Cardiac muscle cell (in vitro differentiated cells and primary cell): ENCODE measurements around the gene PCDHA12. TPM values are rescaled to one million over a fixed set of nuclear protein-coding genes. Genes with fewer than 3 reads are reported as not detected.

ENCODE experiments used
- DNase-seq, 2 donors: peaks; one replicate each; pipeline versions ENCODE4 v3.0.0 to v3.0.0-alpha.2; 2010 to 2017; ENCODE audit warnings: low read depth in 1 of 2, low spot score in 1 of 2
- H3K27ac ChIP-seq: fragments of 200-600 bp; sonication (generic); 2 replicates; pipeline ENCODE4 v1.5.1; 2016
- H3K27me3 ChIP-seq: fragments of 200-600 bp; sonication (generic); 2 replicates; pipeline ENCODE4 v1.6.0; 2016; ENCODE audit warnings: control low read depth
- H3K36me3 ChIP-seq: fragments of 200-600 bp; sonication (generic); 2 replicates; pipeline ENCODE4 v1.5.1; 2016; ENCODE audit warnings: control low read depth
- H3K4me1 ChIP-seq: fragments of 200-600 bp; sonication (generic); 2 replicates; pipeline ENCODE4 v1.8.1; 2017; ENCODE audit warnings: low read depth, mild to moderate bottlenecking, mixed run types
- H3K4me3 ChIP-seq: fragments of 200-600 bp; sonication (generic); 2 replicates; pipeline ENCODE4 v1.5.1; 2016; ENCODE audit warnings: mild to moderate bottlenecking
- H3K9me3 ChIP-seq: fragments of 200-600 bp; sonication (generic); 2 replicates; pipeline ENCODE4 v1.5.1; 2017; ENCODE audit warnings: low read depth, mild to moderate bottlenecking, control low read depth
- polyA plus RNA-seq: library from polyadenylated mRNA; unstranded; fragments of >200 nt; fragmentation: Nextera tagmentation; extraction: Ambion mirVana; gene quantifications from 2 replicates; pipeline ENCODE4 v1.2.1, GENCODE V29; 2016
- total RNA-seq: library from RNA; depleted of rRNA; stranded (reverse); fragments of >200 nt; gene quantifications from 2 replicates; pipeline ENCODE4 v1.2.3, GENCODE V29; 2016
- TF ChIP-seq, protein P1 (sequence below): IDR thresholded peaks from 2 replicates; pipeline ENCODE4 v1.5.1; 2012; ENCODE audit warnings: low read depth, mild to moderate bottlenecking, low read length

Gene PCDHA12
- total and polyA plus RNA-seq, 2 experiments from 2014 or later, result 1.7 to 10.5 TPM

DNA sequence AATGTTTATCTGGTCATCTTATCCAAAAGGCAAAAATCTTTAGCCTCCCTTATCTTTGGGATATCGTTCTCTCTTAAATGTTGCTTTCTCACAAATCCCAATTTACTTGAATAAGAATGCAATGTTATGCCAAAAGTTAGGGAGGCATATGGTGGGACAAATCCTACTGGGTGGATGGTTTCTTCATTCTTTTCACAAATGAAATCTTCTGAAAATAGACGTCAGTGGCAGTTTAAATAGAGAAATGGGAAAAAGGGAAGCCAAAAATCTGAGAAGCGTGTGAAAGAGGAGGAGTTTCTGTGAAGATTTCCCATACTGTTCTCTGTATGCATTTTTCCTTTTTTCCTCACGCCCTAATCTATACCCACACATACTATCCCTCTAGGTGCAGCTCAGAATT, 48.5 kb downstream of the PCDHA12 start:
- Histone ChIP-seq H3K27ac (no peak overlapping the region), H3K4me3 (no peak overlapping the region), H3K36me3 (no peaks in the 10 kb centered on the region), H3K9me3 (no peaks in the 10 kb centered on the region), H3K27me3 (peaks cover 16% of the 10 kb centered on the region), H3K4me1 (peaks cover 3% of the 10 kb centered on the region)
- no peak for DNase-seq
- TF ChIP-seq, protein P1, sequence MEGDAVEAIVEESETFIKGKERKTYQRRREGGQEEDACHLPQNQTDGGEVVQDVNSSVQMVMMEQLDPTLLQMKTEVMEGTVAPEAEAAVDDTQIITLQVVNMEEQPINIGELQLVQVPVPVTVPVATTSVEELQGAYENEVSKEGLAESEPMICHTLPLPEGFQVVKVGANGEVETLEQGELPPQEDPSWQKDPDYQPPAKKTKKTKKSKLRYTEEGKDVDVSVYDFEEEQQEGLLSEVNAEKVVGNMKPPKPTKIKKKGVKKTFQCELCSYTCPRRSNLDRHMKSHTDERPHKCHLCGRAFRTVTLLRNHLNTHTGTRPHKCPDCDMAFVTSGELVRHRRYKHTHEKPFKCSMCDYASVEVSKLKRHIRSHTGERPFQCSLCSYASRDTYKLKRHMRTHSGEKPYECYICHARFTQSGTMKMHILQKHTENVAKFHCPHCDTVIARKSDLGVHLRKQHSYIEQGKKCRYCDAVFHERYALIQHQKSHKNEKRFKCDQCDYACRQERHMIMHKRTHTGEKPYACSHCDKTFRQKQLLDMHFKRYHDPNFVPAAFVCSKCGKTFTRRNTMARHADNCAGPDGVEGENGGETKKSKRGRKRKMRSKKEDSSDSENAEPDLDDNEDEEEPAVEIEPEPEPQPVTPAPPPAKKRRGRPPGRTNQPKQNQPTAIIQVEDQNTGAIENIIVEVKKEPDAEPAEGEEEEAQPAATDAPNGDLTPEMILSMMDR, result no peak

- TF ChIP-seq, protein P1, result no peak
- peak in 1 of 2 donors; percentile 77 for DNase-seq
- H3K36me3 ChIP-seq, result no peaks in the 10 kb centered on the region
- peaks cover 3% of the 10 kb centered on the region for H3K4me1 ChIP-seq
- H3K9me3 ChIP-seq, result no peaks in the 10 kb centered on the region
- peak within 1 kb of the TSS; percentile 26 for H3K4me3 ChIP-seq
- H3K27ac ChIP-seq, result no peak within 1 kb of the TSS
- H3K27me3 ChIP-seq, result peaks cover 16% of the 10 kb centered on the region
These were observed 50.8 kb downstream of the PCDHA12 start, which contains the start of gene PCDHAC1 for GRCh38 chr5:140925806-140926442. Gene PCDHAC1, plus strand, starts transcription at chr5:140926299. Its CDS starts 594 bp downstream, at chr5:140926893.

DNA sequence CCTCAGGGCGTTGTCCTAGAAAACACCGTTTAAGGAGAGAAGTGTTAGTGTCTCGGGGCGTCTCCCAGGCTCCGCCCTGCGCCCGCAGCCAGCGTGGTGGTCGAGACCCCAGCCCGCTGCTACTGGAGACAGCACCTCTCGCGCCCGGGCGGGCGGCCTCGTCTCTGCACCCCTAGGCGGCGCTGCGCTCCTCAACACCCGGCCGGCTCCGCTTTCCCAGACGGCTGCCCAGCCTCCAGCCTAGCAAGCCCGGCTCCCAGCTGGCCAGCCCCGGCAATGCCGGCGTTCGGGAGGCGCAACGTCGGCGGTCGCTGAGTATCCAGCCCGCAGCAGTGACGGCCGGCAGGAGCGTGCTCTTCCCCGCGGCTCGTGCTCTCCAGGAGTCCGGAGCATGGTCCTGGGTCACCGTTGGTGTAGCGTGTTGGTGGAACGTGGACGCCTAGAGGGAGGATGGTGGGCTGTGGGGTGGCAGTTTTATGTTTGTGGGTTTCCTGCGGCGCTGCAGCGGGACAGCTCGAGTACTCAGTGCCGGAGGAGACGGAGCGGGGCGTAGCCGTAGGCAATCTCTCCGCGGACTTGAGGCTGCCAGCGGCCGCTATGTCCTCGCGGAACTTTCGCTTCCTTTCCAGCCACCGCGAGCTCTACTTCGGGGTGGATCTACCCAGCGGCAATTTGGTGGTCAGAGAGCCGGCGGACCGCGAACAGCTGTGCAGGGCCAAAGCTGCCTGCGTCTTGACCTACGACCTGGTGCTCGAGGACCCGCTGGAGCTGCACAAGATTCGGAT, 51.5 kb downstream of the PCDHA12 start:
- peaks cover 16% of the 10 kb centered on the region for H3K27me3 ChIP-seq
- H3K4me3 ChIP-seq, result peak overlapping the region; percentile 26
- DNase-seq, result peak; percentile 69 to 96
- H3K36me3 ChIP-seq, result no peaks in the 10 kb centered on the region
- TF ChIP-seq, protein P1, result peak; percentile 64
- H3K27ac ChIP-seq, result no peak overlapping the region
- no peaks in the 10 kb centered on the region for H3K9me3 ChIP-seq
- peaks cover 3% of the 10 kb centered on the region for H3K4me1 ChIP-seq

DNA sequence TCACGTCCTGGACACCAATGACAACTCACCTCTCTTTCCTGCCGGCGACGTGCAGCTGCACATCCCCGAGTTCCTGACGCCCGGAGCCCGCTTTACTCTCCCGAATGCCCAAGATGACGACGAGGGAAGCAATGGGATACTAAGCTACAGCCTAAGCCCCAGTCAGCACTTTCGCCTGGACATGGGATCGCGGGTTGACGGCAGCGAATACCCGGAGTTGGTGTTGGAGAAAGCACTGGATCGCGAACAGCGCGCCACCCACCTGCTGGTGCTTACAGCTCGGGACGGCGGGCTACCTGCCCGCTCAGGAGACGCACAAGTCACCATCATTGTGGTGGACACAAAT, 52.1 kb downstream of the PCDHA12 start:
- Histone ChIP-seq H3K27ac (no peak overlapping the region), H3K36me3 (no peaks in the 10 kb centered on the region), H3K4me1 (peaks cover 3% of the 10 kb centered on the region), H3K4me3 (peak overlapping the region; percentile 26), H3K9me3 (no peaks in the 10 kb centered on the region), H3K27me3 (peaks cover 16% of the 10 kb centered on the region)
- peak in 1 of 2 donors; percentile 10 for DNase-seq
- TF ChIP-seq, protein P1, result no peak

Other genes starting within 250 kb of the PCDHA12 start
- gene CD14, start 242.1 kb upstream of the PCDHA12 start, total RNA-seq, result 1.4 TPM in 1 of 2 replicates, not detected in the other
- gene CD14, start 242.1 kb upstream of the PCDHA12 start, polyA plus RNA-seq, result 0.10 TPM in 1 of 2 replicates, not detected in the other
- 77.1 and 234 TPM in 2 replicates for gene TMCO6, start 235.9 kb upstream of the PCDHA12 start, total RNA-seq
- gene TMCO6, start 235.9 kb upstream of the PCDHA12 start, polyA plus RNA-seq, result 14.2 and 17.2 TPM in 2 replicates
- 65.5 and 113 TPM in 2 replicates for gene NDUFA2, start 227.7 kb upstream of the PCDHA12 start, total RNA-seq
- gene NDUFA2, start 227.7 kb upstream of the PCDHA12 start, polyA plus RNA-seq, result 243 and 273 TPM in 2 replicates
- gene IK, start 227.5 kb upstream of the PCDHA12 start, total RNA-seq, result 80.4 and 104 TPM in 2 replicates
- 119 and 125 TPM in 2 replicates for gene IK, start 227.5 kb upstream of the PCDHA12 start, polyA plus RNA-seq
- 17.2 and 23.8 TPM in 2 replicates for gene WDR55, start 210.4 kb upstream of the PCDHA12 start, total RNA-seq
- 17.7 and 21.1 TPM in 2 replicates for gene WDR55, start 210.4 kb upstream of the PCDHA12 start, polyA plus RNA-seq
- 1.0 and 2.1 TPM in 2 replicates for gene DND1, start 201.7 kb upstream of the PCDHA12 start, total RNA-seq
- 0.86 and 0.94 TPM in 2 replicates for gene DND1, start 201.7 kb upstream of the PCDHA12 start, polyA plus RNA-seq
- gene HARS1, start 183.9 kb upstream of the PCDHA12 start, total RNA-seq, result 43.0 and 50.1 TPM in 2 replicates
- 72.9 and 94.1 TPM in 2 replicates for gene HARS1, start 183.9 kb upstream of the PCDHA12 start, polyA plus RNA-seq
- gene HARS2, start 183.9 kb upstream of the PCDHA12 start, total RNA-seq, result 27.8 and 30.9 TPM in 2 replicates
- 33.6 and 39.9 TPM in 2 replicates for gene HARS2, start 183.9 kb upstream of the PCDHA12 start, polyA plus RNA-seq
- gene ZMAT2, start 174.9 kb upstream of the PCDHA12 start, total RNA-seq, result 30.2 and 47.0 TPM in 2 replicates
- 42.1 and 49.0 TPM in 2 replicates for gene ZMAT2, start 174.9 kb upstream of the PCDHA12 start, polyA plus RNA-seq
- gene PCDHA1, start 89.2 kb upstream of the PCDHA12 start, total RNA-seq, result 0.25 TPM in 1 of 2 replicates, not detected in the other
- gene PCDHA1, start 89.2 kb upstream of the PCDHA12 start, polyA plus RNA-seq, result 0.29 and 0.69 TPM in 2 replicates
- gene PCDHA2, start 80.5 kb upstream of the PCDHA12 start, total RNA-seq, result 4.5 and 5.1 TPM in 2 replicates
- gene PCDHA2, start 80.5 kb upstream of the PCDHA12 start, polyA plus RNA-seq, result 2.7 and 5.3 TPM in 2 replicates
- gene PCDHA3, start 74.3 kb upstream of the PCDHA12 start, total RNA-seq, result 1.1 and 2.3 TPM in 2 replicates
- gene PCDHA3, start 74.3 kb upstream of the PCDHA12 start, polyA plus RNA-seq, result 1.8 and 2.9 TPM in 2 replicates
- gene PCDHA4, start 68.2 kb upstream of the PCDHA12 start, total RNA-seq, result 14.2 and 14.3 TPM in 2 replicates
- 6.1 and 9.1 TPM in 2 replicates for gene PCDHA4, start 68.2 kb upstream of the PCDHA12 start, polyA plus RNA-seq
- gene PCDHA5, start 53.7 kb upstream of the PCDHA12 start, total RNA-seq, result 1.5 and 1.8 TPM in 2 replicates
- 0.09 and 0.53 TPM in 2 replicates for gene PCDHA5, start 53.7 kb upstream of the PCDHA12 start, polyA plus RNA-seq
- gene PCDHA6, start 47.3 kb upstream of the PCDHA12 start, total RNA-seq, result 2.6 and 16.9 TPM in 2 replicates
- 1.3 and 7.7 TPM in 2 replicates for gene PCDHA6, start 47.3 kb upstream of the PCDHA12 start, polyA plus RNA-seq
- 1.2 and 2.7 TPM in 2 replicates for gene PCDHA7, start 41.0 kb upstream of the PCDHA12 start, total RNA-seq
- gene PCDHA7, start 41.0 kb upstream of the PCDHA12 start, polyA plus RNA-seq, result 0.37 TPM in 1 of 2 replicates, not detected in the other
- 1.1 and 1.8 TPM in 2 replicates for gene PCDHA8, start 34.1 kb upstream of the PCDHA12 start, total RNA-seq
- 0.44 and 1.2 TPM in 2 replicates for gene PCDHA8, start 34.1 kb upstream of the PCDHA12 start, polyA plus RNA-seq
- 1.6 and 2.2 TPM in 2 replicates for gene PCDHA9, start 26.9 kb upstream of the PCDHA12 start, total RNA-seq
- 0.70 and 0.72 TPM in 2 replicates for gene PCDHA9, start 26.9 kb upstream of the PCDHA12 start, polyA plus RNA-seq
- 11.3 and 14.4 TPM in 2 replicates for gene PCDHA10, start 19.4 kb upstream of the PCDHA12 start, total RNA-seq
- gene PCDHA10, start 19.4 kb upstream of the PCDHA12 start, polyA plus RNA-seq, result 10.2 and 12.3 TPM in 2 replicates
- gene PCDHA11, start 6.4 kb upstream of the PCDHA12 start, total RNA-seq, result 9.9 and 10.8 TPM in 2 replicates
- 6.1 and 7.5 TPM in 2 replicates for gene PCDHA11, start 6.4 kb upstream of the PCDHA12 start, polyA plus RNA-seq
- gene PCDHA13, start 6.8 kb downstream of the PCDHA12 start, total RNA-seq, result 2.1 and 2.3 TPM in 2 replicates
- gene PCDHA13, start 6.8 kb downstream of the PCDHA12 start, polyA plus RNA-seq, result 0.27 and 0.34 TPM in 2 replicates
- gene PCDHAC1, start 51.0 kb downstream of the PCDHA12 start, total RNA-seq, result 16.7 and 20.8 TPM in 2 replicates
- 3.4 and 5.1 TPM in 2 replicates for gene PCDHAC1, start 51.0 kb downstream of the PCDHA12 start, polyA plus RNA-seq
- 42.2 and 47.8 TPM in 2 replicates for gene PCDHAC2, start 91.2 kb downstream of the PCDHA12 start, total RNA-seq
- 18.5 and 18.9 TPM in 2 replicates for gene PCDHAC2, start 91.2 kb downstream of the PCDHA12 start, polyA plus RNA-seq
- 0.03 and 0.07 TPM in 2 replicates for gene PCDHB1, start 176.1 kb downstream of the PCDHA12 start, total RNA-seq
- gene PCDHB1, start 176.1 kb downstream of the PCDHA12 start, polyA plus RNA-seq, result not detected in 2 replicates
- 43.9 and 51.5 TPM in 2 replicates for gene PCDHB2, start 219.3 kb downstream of the PCDHA12 start, total RNA-seq
- gene PCDHB2, start 219.3 kb downstream of the PCDHA12 start, polyA plus RNA-seq, result 25.0 and 31.2 TPM in 2 replicates
- 5.6 and 8.9 TPM in 2 replicates for gene PCDHB3, start 225.2 kb downstream of the PCDHA12 start, total RNA-seq
- gene PCDHB3, start 225.2 kb downstream of the PCDHA12 start, polyA plus RNA-seq, result 0.34 and 1.2 TPM in 2 replicates
- gene PCDHB4, start 246.5 kb downstream of the PCDHA12 start, total RNA-seq, result 2.6 and 5.2 TPM in 2 replicates
- 0.75 and 2.4 TPM in 2 replicates for gene PCDHB4, start 246.5 kb downstream of the PCDHA12 start, polyA plus RNA-seq